GM23248 (cell line): ENCODE results near the gene DROSHA.

Experiments
- EZH2 ChIP-seq: fragments of 200-600 bp; sonication (generic); IDR thresholded peaks from 2 replicates; pipeline ENCODE4 v1.6.1; 2018; ENCODE audit warnings: antibody characterized with exemption, mild to moderate bottlenecking; ENCODE audit not compliant: insufficient read depth, poor library complexity, severe bottlenecking
- EZH2phosphoT487 ChIP-seq: fragments of 200-600 bp; sonication (generic); IDR thresholded peaks from 2 replicates; pipeline ENCODE4 v1.6.1; 2018; ENCODE audit warnings: antibody characterized with exemption, moderate library complexity, mild to moderate bottlenecking, low read depth; ENCODE audit not compliant: insufficient read depth

DNA sequence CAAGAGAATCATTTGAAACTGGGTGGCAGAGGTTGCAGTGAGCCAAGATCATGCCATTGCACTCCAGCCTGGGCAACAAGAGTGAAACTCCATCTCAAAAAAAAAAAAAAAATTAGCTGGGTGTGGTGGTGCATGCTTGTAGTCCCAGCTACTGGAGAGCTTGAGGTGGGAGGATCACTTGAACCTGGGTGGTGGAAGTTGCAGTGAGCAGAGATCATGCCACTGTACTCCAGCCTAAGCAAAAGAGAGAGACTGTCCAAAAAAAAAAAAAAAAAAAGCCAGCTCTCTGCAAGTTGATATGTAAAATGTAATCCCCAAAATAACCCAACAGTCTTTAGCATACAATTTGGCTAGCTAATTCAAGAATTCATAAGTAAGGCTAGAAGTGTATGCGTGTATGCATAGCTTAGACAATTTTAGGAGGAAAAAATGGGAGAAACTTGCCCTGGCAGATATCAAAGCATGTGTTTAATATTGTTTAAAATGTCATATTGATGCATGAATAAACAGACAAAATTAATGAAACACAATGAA lies 36.5 kb upstream of the DROSHA start:
- no peak for TF ChIP-seq EZH2
- no peak for TF ChIP-seq EZH2phosphoT487
